Activated CD4-positive, alpha-beta T cell treated with anti-CD3 and anti-CD28 coated beads for 1 hour (primary cell): ENCODE results near the gene ELL.
A peak's percentile ranks its signal among the peaks of the same experiment; 100 is the strongest.

Experiments used
- DNase-seq: peaks from one replicate; pipeline ENCODE4 v3.0.0-alpha.2; 2020

Gene ELL

DNA sequence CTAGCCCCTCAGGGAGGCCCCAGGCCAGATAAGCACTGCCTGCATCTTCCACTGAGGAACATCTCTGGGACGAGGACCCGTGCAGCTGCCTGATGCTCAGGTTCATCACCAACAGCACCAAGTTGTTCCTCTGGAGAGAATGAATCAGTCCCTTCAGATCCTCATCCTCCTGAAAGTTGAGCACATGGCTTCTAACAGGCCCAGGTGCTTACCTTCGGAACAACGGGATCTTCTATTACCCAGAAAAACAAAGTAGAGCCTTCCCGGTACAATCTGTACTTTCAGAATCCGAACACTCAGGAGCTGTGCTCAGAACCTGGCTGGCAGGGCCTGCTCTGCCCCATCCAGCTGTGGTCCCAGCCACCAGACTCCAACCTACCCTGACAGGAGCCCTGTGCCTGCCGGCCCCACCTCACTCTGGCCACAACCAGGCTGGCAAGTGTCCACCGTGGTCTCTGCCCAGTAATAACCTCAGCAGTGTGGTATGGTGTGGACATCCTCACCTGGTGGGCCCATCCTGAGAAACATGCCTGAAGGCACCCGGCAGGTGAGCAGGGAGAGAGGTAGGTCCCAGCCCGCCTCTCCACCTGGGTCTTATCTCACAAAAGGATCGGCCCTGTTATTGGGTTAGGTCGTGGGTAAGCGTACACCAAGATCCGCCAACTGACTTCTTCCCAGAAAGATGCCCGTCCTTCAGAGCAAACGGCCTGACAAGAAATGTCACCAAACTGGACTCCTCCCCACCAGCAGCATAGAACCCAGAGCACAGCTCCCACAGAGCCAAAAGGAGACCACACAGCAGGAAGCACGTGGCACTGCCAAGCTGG lies 34.1 kb downstream of the ELL start:
- DNase-seq, result no peak

- no peak for DNase-seq
Observed at GRCh38 chr19:18486746-18487145, 35.1 kb downstream of the ELL start.

DNA sequence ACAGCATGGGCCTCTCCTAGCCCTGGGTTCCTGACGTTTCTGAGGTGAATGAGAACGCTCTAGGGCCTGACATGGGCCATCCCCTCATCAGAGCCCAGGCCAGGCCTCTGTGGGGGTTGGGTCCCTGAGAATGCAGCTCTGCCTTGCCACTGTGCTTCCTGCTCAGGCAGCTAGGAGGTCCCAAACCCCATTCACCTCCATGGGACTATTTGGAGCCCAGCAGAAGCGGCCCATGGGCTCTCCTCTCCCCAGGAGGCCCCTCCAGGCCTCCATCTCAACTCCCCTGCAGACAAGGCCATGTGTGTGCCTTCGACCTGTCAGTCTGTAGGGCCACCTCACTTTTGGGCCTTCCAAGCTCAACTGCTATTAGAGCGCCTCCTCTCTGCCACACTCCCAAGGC lies 36.9 kb downstream of the ELL start:
- DNase-seq, result no peak

- DNase-seq, result no peak
Observed at GRCh38 chr19:18483119-18483890, 38.6 kb downstream of the ELL start.

DNA sequence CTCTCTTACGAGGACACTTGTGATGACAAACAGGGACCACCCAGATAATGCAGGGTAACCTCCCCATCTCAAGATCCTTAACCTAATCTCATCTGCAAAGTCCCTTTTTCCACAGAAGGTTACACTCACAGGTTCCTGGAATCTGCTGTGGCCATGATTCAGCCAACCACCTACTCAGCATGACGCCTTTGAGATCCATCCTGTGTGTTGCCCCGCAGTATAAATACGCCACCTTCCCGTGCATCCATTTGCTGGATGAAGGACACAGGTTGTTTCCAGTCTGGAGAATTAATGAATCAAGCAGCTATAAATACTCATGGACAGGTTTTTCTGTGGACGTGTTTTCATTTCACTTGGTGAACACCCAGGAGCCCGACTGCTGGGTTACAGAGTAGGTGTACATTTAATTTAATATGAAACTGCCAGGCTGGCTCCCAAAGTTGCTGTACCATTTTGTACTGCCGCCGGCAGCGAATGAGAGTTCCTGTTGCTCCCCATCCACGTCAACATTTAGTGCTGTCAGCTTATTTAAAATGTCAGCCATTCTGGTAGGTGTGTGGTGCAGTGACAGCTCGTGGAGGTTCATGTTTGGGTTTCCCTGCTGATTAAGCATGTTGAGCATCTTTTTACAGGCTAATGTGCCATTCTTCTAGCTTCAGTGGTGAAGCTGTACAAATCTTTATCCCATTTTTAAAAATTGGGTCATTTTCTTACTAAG lies 40.2 kb downstream of the ELL start:
- no peak for DNase-seq

GRCh38 chr19:18480006-18480691 lies 41.7 kb downstream of the ELL start:
- DNase-seq, result no peak

DNA sequence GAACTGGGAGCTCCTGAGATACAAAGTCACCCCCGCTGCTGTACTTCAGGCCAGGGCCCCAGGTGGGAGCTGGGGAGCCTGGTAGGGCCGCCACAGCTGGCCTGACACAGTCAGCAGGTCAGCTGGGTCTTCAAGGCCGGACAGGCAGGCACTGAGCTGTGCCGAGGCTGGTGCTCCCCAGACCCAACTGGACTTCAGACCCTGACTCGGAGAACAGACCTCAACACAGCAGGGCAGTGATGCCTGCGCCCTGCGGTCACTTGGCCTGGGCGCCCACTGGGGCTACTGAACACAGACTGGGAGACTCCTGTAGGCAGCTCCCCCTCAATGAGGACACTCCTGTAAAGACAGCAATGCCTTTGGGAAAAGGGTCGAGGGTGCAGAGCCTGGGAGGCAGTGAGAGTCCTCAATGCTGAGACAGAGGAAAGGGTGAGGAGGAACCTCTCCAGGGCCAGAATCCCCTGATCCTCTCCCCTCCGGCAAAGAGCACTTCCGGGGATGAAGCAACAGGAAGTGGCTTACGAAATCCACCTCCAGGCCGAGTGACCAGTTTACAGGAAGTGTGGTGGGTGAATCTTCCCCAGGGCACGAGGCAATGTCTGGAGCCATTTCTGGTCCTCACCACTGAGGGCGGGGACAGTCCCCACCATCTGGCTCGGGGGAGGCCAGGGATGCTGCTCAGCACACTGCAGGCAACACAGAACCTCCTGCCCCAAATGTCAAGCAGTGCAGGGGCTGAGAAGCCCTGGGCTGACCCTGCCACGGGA lies 43.1 kb downstream of the ELL start:
- no peak for DNase-seq

- DNase-seq, result no peak
Observed at GRCh38 chr19:18477974-18478373, 43.9 kb downstream of the ELL start.

DNA sequence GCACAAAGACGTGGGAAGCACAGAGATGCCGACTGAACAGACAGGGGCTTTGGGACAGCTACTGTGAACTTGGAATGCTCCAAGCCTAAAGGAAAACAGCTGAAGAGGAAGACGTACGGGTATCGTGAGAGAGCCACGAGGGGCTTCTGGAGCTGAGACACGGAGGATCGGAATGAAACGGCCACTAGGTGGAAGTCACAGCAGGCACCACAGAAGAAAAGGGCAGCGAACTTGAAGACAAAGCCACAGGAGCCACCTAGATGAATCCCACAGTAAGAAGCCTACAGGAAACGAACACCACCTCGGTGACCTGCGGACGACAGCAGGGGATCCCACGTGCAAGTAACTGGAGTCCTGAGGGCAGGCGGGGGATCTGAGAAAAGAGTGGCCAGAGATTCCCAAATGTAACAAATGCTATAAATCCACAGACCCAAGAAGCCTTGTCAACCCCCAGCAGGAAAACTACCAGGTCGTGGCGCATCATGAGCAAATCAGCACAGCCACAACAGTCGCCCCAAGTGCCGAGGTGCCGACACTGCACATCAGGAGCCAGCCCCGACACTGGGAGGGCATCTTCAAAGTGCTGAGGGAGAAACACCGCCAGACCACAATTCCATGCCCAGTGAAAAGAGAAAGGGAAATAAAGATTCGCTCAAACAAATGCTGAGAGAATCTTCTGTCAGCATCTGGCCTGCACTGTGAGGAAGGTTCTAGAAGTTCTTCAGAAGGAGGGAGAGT lies 44.7 kb downstream of the ELL start:
- DNase-seq, result no peak

DNA sequence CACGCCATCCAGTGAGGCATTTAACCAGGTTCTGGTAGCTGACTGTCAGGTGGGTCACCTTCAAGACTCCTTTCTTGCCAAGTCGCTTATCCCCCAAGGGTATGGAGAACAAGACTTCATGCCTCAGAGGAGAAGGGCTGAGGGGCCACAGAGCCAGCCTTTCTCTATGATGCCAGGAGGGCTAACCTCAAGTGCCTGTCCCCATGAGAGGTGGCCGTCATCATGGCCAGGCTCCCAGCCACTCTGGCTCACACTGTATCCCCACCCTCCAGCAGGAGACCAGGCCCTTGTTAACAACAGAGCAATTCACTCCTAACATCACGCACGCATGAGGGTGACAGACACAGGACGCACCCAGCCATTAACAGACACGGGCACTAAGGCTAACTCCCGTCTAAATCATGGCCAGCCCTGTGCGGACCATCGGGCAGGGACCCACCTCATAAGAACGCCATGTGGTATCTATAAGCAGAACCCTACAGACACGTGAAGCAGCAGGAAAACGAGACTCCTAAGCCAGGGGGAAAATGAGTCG lies 45.3 kb downstream of the ELL start:
- no peak for DNase-seq

- no peak for DNase-seq
Observed at GRCh38 chr19:18475762-18476331, 46.0 kb downstream of the ELL start.

- no peak for DNase-seq
Observed at GRCh38 chr19:18475004-18475453, 46.8 kb downstream of the ELL start.

DNA sequence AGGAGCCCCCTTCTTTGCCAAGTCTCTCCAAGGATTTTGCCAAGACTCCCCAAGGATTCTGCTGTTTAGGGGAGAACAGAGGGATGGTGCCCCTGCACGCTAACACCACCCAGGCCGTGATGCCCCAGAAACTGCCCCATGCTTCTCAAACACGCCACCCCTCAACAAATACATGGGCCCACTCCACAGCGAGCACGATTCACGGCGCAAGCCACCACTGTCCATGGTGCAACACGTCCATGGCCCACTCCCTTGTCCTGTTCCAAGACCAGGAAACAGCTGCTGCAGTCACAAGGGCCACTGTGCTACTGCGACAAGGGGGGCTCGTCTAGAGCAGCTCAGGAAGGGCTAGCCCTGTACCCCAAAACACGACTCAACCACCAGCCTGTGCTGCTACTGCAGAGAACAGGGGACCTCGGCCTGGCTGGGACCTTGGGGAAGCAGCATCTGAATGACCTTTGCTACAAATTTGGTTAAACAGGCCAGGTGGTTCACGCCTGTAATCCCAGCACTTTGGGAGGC lies 47.4 kb downstream of the ELL start:
- no peak for DNase-seq

DNA sequence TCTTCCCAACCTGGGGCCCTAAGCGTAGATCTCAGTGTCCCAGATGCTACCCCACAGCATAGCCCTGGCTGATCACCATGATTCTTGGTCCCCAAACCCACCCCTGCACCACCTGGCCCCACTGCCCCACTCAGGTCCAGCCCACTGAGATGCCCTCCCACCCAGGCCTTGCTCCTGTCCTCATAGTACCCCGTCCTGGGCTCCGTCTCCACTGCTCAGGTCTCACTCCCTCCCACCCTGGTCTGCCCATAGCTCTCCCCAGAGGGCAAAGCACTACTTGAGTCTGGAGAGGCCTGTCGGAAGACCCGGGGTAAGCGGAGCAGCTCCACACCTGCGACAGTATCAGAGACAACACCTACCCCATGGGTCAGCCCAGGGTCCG lies 48.2 kb downstream of the ELL start:
- no peak for DNase-seq

GRCh38 chr19:18473003-18473705 lies 48.7 kb downstream of the ELL start:
- DNase-seq, result no peak

DNA sequence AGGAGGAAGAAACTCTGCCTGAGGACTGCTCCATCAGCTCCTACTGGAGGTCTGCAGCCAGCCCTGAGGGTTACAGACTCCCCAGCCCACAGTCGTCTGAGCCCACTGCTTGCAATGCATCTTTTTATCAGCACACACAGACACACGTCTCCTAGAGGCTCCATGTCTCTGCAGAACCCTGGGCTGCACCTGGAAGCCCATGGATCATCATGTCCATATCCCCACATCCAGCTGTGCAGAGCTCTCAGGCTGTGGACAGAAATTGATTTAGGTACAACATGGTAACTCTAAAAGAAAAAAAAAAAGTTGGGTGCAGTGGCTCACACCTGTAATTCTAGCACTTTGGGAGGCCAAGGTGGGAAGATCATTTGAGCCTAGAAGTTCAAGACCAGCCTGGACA lies 51.1 kb downstream of the ELL start:
- DNase-seq, result no peak

DNA sequence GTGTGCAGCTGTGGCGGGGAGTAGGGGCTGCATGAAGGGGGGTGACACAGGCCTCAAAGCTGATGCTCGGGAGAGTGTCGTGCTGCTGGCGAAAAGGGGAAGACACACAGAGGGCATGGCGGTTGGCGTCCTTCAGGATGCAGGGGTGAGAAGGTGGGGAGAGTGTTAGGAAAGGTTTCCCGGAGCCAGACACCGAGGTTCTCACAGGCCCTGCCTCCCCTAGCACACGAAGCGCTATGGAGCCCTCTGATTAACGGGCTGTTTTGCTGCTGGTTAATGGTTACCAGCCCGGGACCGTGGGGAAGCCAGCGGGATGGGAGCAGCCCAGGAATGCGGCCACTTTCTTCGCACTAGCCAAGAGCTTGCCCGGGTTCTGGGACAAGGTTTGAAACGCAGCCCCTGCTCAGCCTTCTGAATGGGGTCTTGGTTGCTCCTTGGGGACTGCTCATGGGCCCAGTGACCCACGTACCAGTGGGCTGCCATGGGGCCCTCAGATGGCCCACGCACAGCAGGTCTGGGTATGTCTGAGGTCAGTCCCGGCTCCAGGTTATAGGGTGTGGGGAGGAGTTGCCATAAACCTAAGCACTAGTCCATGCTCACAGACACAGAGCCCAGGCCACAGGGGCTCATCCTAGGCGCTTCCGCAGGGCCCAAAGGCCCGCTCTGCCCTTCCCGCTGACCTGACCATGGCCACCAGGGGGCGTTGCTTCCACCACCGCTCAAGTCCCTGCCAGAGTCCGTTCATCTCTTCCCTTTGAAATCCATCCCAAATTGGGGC lies 52.6 kb downstream of the ELL start:
- peak; percentile 42 for DNase-seq

GRCh38 chr19:18468517-18468916 lies 53.4 kb downstream of the ELL start:
- DNase-seq, result no peak

GRCh38 chr19:18467978-18468377 lies 53.9 kb downstream of the ELL start:
- DNase-seq, result no peak
